Measurements from ENCODE around the gene USP6NL. TPM values are rescaled to one million over a fixed set of nuclear protein-coding genes. Genes with fewer than 3 reads are reported as not detected.

USP6NL gene
- total RNA-seq, 1 donor from 2014 or later, result 7.9 TPM

GRCh38 chr10:11434324-11434723, 177.1 kb downstream of the USP6NL start:
- Histone ChIP-seq H3K27ac (replicated peaks) (no peak overlapping the region), H3K36me3 (no peaks in the 10 kb centered on the region), H3K4me3 (no peak overlapping the region), H3K27me3 (ENCODE audit: low read depth) (peaks cover 25% of the 10 kb centered on the region), H3K9me3 (replicated peaks) (peaks cover 7% of the 10 kb centered on the region), H3K4me1 (no peaks in the 10 kb centered on the region)
- TF ChIP-seq, protein P1, sequence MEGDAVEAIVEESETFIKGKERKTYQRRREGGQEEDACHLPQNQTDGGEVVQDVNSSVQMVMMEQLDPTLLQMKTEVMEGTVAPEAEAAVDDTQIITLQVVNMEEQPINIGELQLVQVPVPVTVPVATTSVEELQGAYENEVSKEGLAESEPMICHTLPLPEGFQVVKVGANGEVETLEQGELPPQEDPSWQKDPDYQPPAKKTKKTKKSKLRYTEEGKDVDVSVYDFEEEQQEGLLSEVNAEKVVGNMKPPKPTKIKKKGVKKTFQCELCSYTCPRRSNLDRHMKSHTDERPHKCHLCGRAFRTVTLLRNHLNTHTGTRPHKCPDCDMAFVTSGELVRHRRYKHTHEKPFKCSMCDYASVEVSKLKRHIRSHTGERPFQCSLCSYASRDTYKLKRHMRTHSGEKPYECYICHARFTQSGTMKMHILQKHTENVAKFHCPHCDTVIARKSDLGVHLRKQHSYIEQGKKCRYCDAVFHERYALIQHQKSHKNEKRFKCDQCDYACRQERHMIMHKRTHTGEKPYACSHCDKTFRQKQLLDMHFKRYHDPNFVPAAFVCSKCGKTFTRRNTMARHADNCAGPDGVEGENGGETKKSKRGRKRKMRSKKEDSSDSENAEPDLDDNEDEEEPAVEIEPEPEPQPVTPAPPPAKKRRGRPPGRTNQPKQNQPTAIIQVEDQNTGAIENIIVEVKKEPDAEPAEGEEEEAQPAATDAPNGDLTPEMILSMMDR (IDR thresholded peaks at IDR 0.05; ENCODE audit: borderline replicate concordance), result no peak
- DNase-seq, result no peak
- intact Hi-C loops (cut with micrococcal nuclease), result no loop called here

GRCh38 chr10:11433657-11434056, 177.8 kb downstream of the USP6NL start:
- intact Hi-C loops (cut with micrococcal nuclease), result no loop called here
- DNase-seq, result no peak
- Histone ChIP-seq H3K4me3 (no peak overlapping the region), H3K4me1 (no peaks in the 10 kb centered on the region), H3K36me3 (no peaks in the 10 kb centered on the region), H3K27me3 (ENCODE audit: low read depth) (peaks cover 25% of the 10 kb centered on the region), H3K9me3 (replicated peaks) (peaks cover 8% of the 10 kb centered on the region), H3K27ac (replicated peaks) (no peak overlapping the region)
- TF ChIP-seq, protein P1 (IDR thresholded peaks at IDR 0.05; ENCODE audit: borderline replicate concordance), result no peak

- Histone ChIP-seq H3K27me3 (ENCODE audit: low read depth) (peaks cover 8% of the 10 kb centered on the region), H3K27ac (replicated peaks) (no peak overlapping the region), H3K4me1 (no peaks in the 10 kb centered on the region), H3K4me3 (no peak overlapping the region), H3K36me3 (no peaks in the 10 kb centered on the region), H3K9me3 (replicated peaks) (peaks cover 8% of the 10 kb centered on the region)
- intact Hi-C loops (cut with micrococcal nuclease), result no loop called here
- TF ChIP-seq, protein P1 (IDR thresholded peaks at IDR 0.05; ENCODE audit: borderline replicate concordance), result no peak
- no peak for DNase-seq
Observed at GRCh38 chr10:11431216-11431555, 180.3 kb downstream of the USP6NL start.

DNA sequence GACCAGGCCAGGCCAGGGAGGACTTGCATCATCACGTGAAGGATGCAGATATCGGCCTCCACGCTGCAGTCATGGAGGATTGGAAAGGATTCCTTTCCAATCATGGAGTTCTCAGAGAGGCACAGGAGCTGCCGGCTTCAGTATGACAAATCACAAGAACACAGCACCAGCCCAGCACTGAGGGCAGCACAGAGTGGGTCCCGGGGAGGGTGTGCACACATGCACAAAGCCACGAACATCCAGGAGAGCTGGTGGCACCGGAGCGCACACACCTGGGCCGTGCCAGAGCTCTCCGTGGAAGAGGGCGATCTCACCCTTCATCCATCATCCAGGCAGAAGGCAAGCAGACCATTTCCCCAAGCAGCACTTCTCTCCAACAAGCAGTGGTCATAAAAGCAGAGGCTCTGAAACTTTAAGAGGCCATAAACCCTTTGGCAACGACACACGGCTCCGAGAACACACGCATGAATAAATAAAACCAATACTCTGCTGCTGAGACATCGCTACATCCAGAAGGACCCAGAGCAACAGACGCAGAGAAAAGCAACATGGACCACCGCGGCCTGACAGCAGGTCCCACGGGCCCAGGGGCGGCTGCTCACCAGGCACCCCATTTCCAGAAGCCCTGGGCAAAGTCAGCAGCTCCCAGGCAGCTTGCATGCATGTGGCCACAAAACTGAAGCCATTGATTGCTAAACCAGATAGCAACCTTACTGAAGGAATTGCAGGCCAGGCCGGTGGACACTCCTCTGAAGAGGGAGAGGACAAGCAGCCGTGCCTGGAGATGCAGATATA, 180.8 kb downstream of the USP6NL start:
- no peaks in the 10 kb centered on the region for H3K4me1 ChIP-seq
- peaks cover 8% of the 10 kb centered on the region for H3K27me3 ChIP-seq (ENCODE audit: low read depth)
- no peak overlapping the region for H3K27ac ChIP-seq (replicated peaks)
- H3K9me3 ChIP-seq (replicated peaks), result peaks cover 8% of the 10 kb centered on the region
- H3K4me3 ChIP-seq, result no peak overlapping the region
- no peak for DNase-seq
- intact Hi-C loops (cut with micrococcal nuclease), result no loop called here
- no peaks in the 10 kb centered on the region for H3K36me3 ChIP-seq
- TF ChIP-seq, protein P1 (IDR thresholded peaks at IDR 0.05; ENCODE audit: borderline replicate concordance), result no peak

DNA sequence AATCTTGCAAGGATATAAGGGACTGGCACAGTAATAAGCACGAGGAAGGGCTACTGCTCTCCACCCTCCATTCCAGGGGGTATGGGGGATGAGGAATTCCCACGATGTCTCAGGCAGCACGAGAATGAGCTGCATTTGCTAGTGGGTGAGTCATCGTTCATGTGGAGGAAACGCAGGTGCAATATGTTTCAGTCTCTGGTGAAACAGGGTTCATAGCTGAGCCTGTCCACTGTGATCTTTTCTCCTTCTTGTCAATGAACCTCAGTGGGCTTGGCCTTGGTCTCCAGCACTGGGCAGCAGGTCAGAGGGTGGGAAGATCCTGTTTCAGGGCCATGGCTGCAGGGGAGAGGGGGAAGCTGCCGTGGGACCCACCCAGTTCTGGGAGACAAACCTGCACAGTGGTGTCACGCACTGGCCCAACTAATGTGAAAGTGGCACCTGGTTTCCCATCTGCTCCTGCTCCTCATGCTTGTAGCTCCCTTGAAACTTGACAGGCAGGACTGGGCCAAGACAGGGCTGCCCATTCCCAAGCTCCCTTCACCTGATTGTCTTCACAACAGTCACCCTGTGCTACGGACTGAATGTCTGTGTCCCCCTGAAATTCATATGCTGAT, 181.9 kb downstream of the USP6NL start:
- TF ChIP-seq, protein P1 (IDR thresholded peaks at IDR 0.05; ENCODE audit: borderline replicate concordance), result no peak
- Histone ChIP-seq H3K27me3 (ENCODE audit: low read depth) (peaks cover under 1% of the 10 kb centered on the region), H3K27ac (replicated peaks) (no peak overlapping the region), H3K4me1 (no peaks in the 10 kb centered on the region), H3K4me3 (no peak overlapping the region), H3K36me3 (no peaks in the 10 kb centered on the region), H3K9me3 (replicated peaks) (peaks cover 8% of the 10 kb centered on the region)
- no peak for DNase-seq
- intact Hi-C loops (cut with micrococcal nuclease), result no loop called here
